Stimulated activated naive B cell treated with anti-CD40 and anti-IgM and Interleukin-4, amounts not matched to agents 10 μg/mL and 1 μg/mL and 100 μg/mL, for 72 hours (primary cell): ENCODE measurements around the gene MDN1.

Experiments
- ATAC-seq, 2 donors: fragments of 150-1000 bp; cut with Tn5 transposase; replicated peaks; 2 replicates each; pipeline ENCODE4 v1.10.0; 2021; ENCODE audit warnings: moderate library complexity in 1 of 2
- DNase-seq: peaks from one replicate; pipeline ENCODE4 v3.0.0; 2021
- H3K27ac Mint-ChIP-seq: one replicate; pipeline ENCODE4 v1.8.0; 2022; ENCODE audit warnings: mild to moderate bottlenecking, mixed read lengths
- H3K27me3 Mint-ChIP-seq, 2 donors: one replicate each; pipeline ENCODE4 v1.8.0; 2022; ENCODE audit warnings: mixed read lengths in 2 of 2
- H3K36me3 Mint-ChIP-seq, 2 donors: one replicate each; pipeline ENCODE4 v1.8.0; 2022; ENCODE audit warnings: mixed read lengths in 2 of 2, mild to moderate bottlenecking in 1 of 2
- H3K4me1 Mint-ChIP-seq, 2 donors: one replicate each; pipeline ENCODE4 v1.8.0; 2022; ENCODE audit warnings: mixed read lengths in 2 of 2, mild to moderate bottlenecking in 1 of 2
- H3K4me3 Mint-ChIP-seq, 2 donors: one replicate each; pipeline ENCODE4 v1.8.0; 2022; ENCODE audit warnings: mild to moderate bottlenecking in 2 of 2, mixed read lengths in 2 of 2, moderate library complexity in 1 of 2
- H3K9me3 Mint-ChIP-seq, 2 donors: one replicate each; pipeline ENCODE4 v1.8.0; 2022; ENCODE audit warnings: mixed read lengths in 2 of 2, mild to moderate bottlenecking in 1 of 2

MDN1 gene

GRCh38 chr6:89682991-89683390, 136.6 kb downstream of the MDN1 start:
- H3K4me3 Mint-ChIP-seq, result no peak overlapping the region
- peaks cover 44 to 61% of the 10 kb centered on the region in 2 donors for H3K36me3 Mint-ChIP-seq
- no peak for DNase-seq
- no peaks in the 10 kb centered on the region for H3K27me3 Mint-ChIP-seq
- no peaks in the 10 kb centered on the region for H3K4me1 Mint-ChIP-seq
- ATAC-seq, result no peak
- H3K9me3 Mint-ChIP-seq, result no peaks in the 10 kb centered on the region
- H3K27ac Mint-ChIP-seq, result no peak overlapping the region

- H3K4me1 Mint-ChIP-seq, result no peaks in the 10 kb centered on the region
- ATAC-seq (no peak), DNase-seq (no peak)
- no peak overlapping the region for H3K4me3 Mint-ChIP-seq
- no peaks in the 10 kb centered on the region for H3K9me3 Mint-ChIP-seq
- peaks cover 40 to 60% of the 10 kb centered on the region in 2 donors for H3K36me3 Mint-ChIP-seq
- no peaks in the 10 kb centered on the region for H3K27me3 Mint-ChIP-seq
- H3K27ac Mint-ChIP-seq, result no peak overlapping the region
Observed at GRCh38 chr6:89681983-89682564, 137.5 kb downstream of the MDN1 start.

- Mint-ChIP-seq H3K27me3 (no peaks in the 10 kb centered on the region), H3K36me3 (peaks cover 43 to 62% of the 10 kb centered on the region in 2 donors), H3K27ac (no peak overlapping the region), H3K9me3 (no peaks in the 10 kb centered on the region), H3K4me1 (no peaks in the 10 kb centered on the region), H3K4me3 (no peak overlapping the region)
- no peak for ATAC-seq
- no peak for DNase-seq
Observed at GRCh38 chr6:89680551-89680950, 139.0 kb downstream of the MDN1 start.

GRCh38 chr6:89680150-89680549, 139.4 kb downstream of the MDN1 start:
- no peaks in the 10 kb centered on the region for H3K9me3 Mint-ChIP-seq
- H3K27ac Mint-ChIP-seq, result no peak overlapping the region
- no peaks in the 10 kb centered on the region for H3K27me3 Mint-ChIP-seq
- H3K36me3 Mint-ChIP-seq, result peaks cover 46 to 62% of the 10 kb centered on the region in 2 donors
- no peak overlapping the region for H3K4me3 Mint-ChIP-seq
- H3K4me1 Mint-ChIP-seq, result no peaks in the 10 kb centered on the region
- ATAC-seq (no peak), DNase-seq (no peak)

GRCh38 chr6:89679215-89680120, 140.1 kb downstream of the MDN1 start:
- Mint-ChIP-seq H3K27ac (no peak overlapping the region), H3K9me3 (no peaks in the 10 kb centered on the region), H3K4me1 (no peaks in the 10 kb centered on the region), H3K36me3 (peaks cover 44 to 62% of the 10 kb centered on the region in 2 donors), H3K27me3 (no peaks in the 10 kb centered on the region), H3K4me3 (no peak overlapping the region)
- ATAC-seq (no peak), DNase-seq (no peak)

GRCh38 chr6:89678531-89678930, 141.1 kb downstream of the MDN1 start:
- H3K4me3 Mint-ChIP-seq, result no peak overlapping the region

GRCh38 chr6:89675949-89676748, 143.4 kb downstream of the MDN1 start:
- Mint-ChIP-seq H3K4me3 (no peak overlapping the region), H3K27ac (no peak overlapping the region), H3K27me3 (no peaks in the 10 kb centered on the region)

More at GRCh38 chr6:89678531-89678930, 141.1 kb downstream of the MDN1 start:
- ATAC-seq, result no peak
- Mint-ChIP-seq H3K27me3 (no peaks in the 10 kb centered on the region), H3K9me3 (no peaks in the 10 kb centered on the region), H3K4me1 (no peaks in the 10 kb centered on the region), H3K27ac (no peak overlapping the region), H3K36me3 (peaks cover 39 to 65% of the 10 kb centered on the region in 2 donors)
- DNase-seq, result no peak

GRCh38 chr6:89670935-89671565, 148.5 kb downstream of the MDN1 start:
- no peaks in the 10 kb centered on the region for H3K9me3 Mint-ChIP-seq
- no peak for ATAC-seq
- H3K4me1 Mint-ChIP-seq, result no peaks in the 10 kb centered on the region
- H3K4me3 Mint-ChIP-seq, result no peak overlapping the region
- peaks cover 42 to 54% of the 10 kb centered on the region in 2 donors for H3K36me3 Mint-ChIP-seq
- H3K27me3 Mint-ChIP-seq, result no peaks in the 10 kb centered on the region
- no peak for DNase-seq
- no peak overlapping the region for H3K27ac Mint-ChIP-seq

More at GRCh38 chr6:89675949-89676748, 143.4 kb downstream of the MDN1 start:
- ATAC-seq (no peak), DNase-seq (no peak)
- Mint-ChIP-seq H3K9me3 (no peaks in the 10 kb centered on the region), H3K4me1 (no peaks in the 10 kb centered on the region), H3K36me3 (peaks cover 39 to 72% of the 10 kb centered on the region in 2 donors)

- Mint-ChIP-seq H3K9me3 (no peaks in the 10 kb centered on the region), H3K27me3 (no peaks in the 10 kb centered on the region), H3K27ac (no peak overlapping the region), H3K4me1 (no peaks in the 10 kb centered on the region), H3K36me3 (peaks cover 36 to 42% of the 10 kb centered on the region in 2 donors), H3K4me3 (no peak overlapping the region)
- ATAC-seq, result no peak
- no peak for DNase-seq
Observed at GRCh38 chr6:89669002-89669401, 150.6 kb downstream of the MDN1 start.

- Mint-ChIP-seq H3K9me3 (no peaks in the 10 kb centered on the region), H3K27ac (no peak overlapping the region), H3K36me3 (peaks cover 43 to 45% of the 10 kb centered on the region in 2 donors), H3K4me1 (peaks cover 0 to under 1% of the 10 kb centered on the region in 2 donors), H3K27me3 (no peaks in the 10 kb centered on the region), H3K4me3 (no peak overlapping the region)
- ATAC-seq, result no peak
- no peak for DNase-seq
Observed at GRCh38 chr6:89667872-89668556, 151.6 kb downstream of the MDN1 start.

- ATAC-seq (no peak), DNase-seq (no peak)
- Mint-ChIP-seq H3K9me3 (no peaks in the 10 kb centered on the region), H3K27me3 (no peaks in the 10 kb centered on the region), H3K4me3 (no peak overlapping the region), H3K36me3 (peaks cover 37 to 57% of the 10 kb centered on the region in 2 donors), H3K4me1 (peaks cover 0 to 4% of the 10 kb centered on the region in 2 donors), H3K27ac (peak overlapping the region; percentile 31)
Observed at GRCh38 chr6:89662659-89663223, 156.9 kb downstream of the MDN1 start.

GRCh38 chr6:89661559-89661958, 158.0 kb downstream of the MDN1 start:
- no peak overlapping the region for H3K27ac Mint-ChIP-seq
- H3K9me3 Mint-ChIP-seq, result no peaks in the 10 kb centered on the region
- H3K4me3 Mint-ChIP-seq, result no peak overlapping the region
- DNase-seq, result no peak
- peaks cover 0 to 4% of the 10 kb centered on the region in 2 donors for H3K4me1 Mint-ChIP-seq
- peaks cover 46 to 66% of the 10 kb centered on the region in 2 donors for H3K36me3 Mint-ChIP-seq
- ATAC-seq, result no peak
- H3K27me3 Mint-ChIP-seq, result no peaks in the 10 kb centered on the region

- Mint-ChIP-seq H3K4me3 (no peak overlapping the region), H3K9me3 (no peaks in the 10 kb centered on the region), H3K27ac (peak overlapping the region; percentile 47), H3K36me3 (peaks cover 40 to 60% of the 10 kb centered on the region in 2 donors), H3K4me1 (peaks cover 0 to 4% of the 10 kb centered on the region in 2 donors), H3K27me3 (no peaks in the 10 kb centered on the region)
- DNase-seq (no peak), ATAC-seq (no peak)
Observed at GRCh38 chr6:89660981-89661380, 158.6 kb downstream of the MDN1 start.
